Measurements from ENCODE around the gene DNAJA4. TPM values are rescaled to one million over a fixed set of nuclear protein-coding genes. Genes with fewer than 3 reads are reported as not detected.

The DNAJA4 gene
- total RNA-seq, 1 donor from 2014 or later: 70.8 TPM

DNA sequence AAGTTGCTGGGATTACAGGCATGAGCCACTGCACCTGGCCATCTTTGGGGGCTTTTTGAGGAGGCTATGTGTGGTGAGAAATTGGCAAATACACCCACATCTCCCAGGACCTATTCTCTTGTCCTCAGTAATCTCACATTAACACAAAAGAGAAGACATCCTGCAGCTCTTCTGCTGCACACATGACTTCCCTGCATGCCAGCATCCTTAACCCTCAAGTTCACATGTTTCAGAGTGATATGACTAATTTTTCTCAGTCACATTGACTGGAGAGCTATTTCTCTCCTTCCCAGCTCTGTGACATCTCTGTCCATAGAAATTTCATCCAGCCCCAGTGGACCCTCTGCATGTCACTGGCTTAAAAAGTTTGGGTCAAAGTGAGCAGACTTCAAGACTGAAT lies 37.0 kb downstream of the DNAJA4 start:
- H3K4me1 Mint-ChIP-seq (ENCODE audit: low read depth): peaks cover 31% of the 10 kb centered on the region
- H3K36me3 Mint-ChIP-seq (ENCODE audit: low read depth): no peaks in the 10 kb centered on the region
- intact Hi-C loops (cut with micrococcal nuclease): no loop called here
- H3K9me3 Mint-ChIP-seq: no peaks in the 10 kb centered on the region
- H3K27me3 Mint-ChIP-seq (ENCODE audit: insufficient read depth): peaks cover 6% of the 10 kb centered on the region
- DNase-seq (ENCODE audit: low spot score): no peak
- H3K4me3 Mint-ChIP-seq: peak overlapping the region; percentile 19
- no peak overlapping the region for H3K27ac Mint-ChIP-seq

DNA sequence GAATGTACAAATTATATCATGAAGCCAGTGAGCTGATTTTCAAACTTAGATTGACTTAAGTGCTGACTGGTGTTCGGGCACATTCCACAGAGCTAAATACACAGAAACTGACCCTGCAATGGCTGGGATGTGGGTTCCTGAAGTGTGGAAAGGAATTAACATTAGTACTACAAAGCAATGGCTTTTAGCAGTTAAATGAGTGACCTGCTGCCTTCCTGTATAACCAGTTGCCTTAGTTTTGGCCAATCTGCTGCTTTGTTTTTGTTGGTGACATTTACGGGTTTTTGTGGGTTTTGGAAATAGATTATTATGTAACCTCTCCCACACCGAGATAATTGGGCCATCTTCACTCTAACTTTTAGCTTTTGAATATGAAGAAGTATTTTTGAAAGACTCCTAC lies 37.5 kb downstream of the DNAJA4 start:
- intact Hi-C loops (cut with micrococcal nuclease): no loop called here
- Mint-ChIP-seq H3K9me3 (no peaks in the 10 kb centered on the region), H3K4me3 (no peak overlapping the region), H3K36me3 (ENCODE audit: low read depth) (no peaks in the 10 kb centered on the region), H3K4me1 (ENCODE audit: low read depth) (peaks cover 31% of the 10 kb centered on the region), H3K27ac (no peak overlapping the region), H3K27me3 (ENCODE audit: insufficient read depth) (peaks cover 6% of the 10 kb centered on the region)
- no peak for DNase-seq (ENCODE audit: low spot score)

DNA sequence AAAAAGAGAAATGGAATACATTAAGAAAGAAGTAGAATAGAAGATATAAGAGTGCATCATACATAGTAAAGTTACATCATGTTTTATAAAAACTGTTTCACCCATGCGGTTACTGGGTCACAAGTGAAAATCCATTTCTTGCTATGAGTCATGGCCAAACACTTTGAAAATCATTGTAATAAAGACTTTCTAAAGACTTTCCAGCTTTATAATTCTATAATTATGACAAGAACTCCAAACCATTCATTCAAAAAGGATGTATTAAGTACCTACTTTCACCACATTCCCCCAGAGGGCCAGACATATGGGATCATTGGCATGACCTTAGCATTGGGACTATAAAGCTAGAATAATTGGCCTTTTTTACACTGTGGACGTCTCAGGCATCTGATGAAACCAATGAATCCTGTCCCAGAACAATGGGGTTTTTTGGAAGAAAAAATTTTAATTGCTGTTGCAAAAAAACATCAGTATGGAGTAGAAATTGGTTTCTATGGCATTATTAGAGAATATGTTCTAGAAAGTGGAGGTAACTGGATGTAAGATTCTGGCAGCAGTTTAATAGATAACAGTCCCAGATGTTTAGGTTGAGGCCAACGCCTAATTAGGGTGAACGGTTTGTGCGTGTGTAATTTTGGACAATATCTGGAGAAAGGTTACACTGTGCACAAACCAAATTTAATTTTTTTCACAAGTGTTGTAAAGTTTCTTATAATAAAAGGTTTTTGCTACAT lies 38.4 kb downstream of the DNAJA4 start:
- Mint-ChIP-seq H3K9me3 (no peaks in the 10 kb centered on the region), H3K36me3 (ENCODE audit: low read depth) (no peaks in the 10 kb centered on the region), H3K27ac (no peak overlapping the region), H3K4me1 (ENCODE audit: low read depth) (peaks cover 29% of the 10 kb centered on the region), H3K4me3 (no peak overlapping the region), H3K27me3 (ENCODE audit: insufficient read depth) (peaks cover 6% of the 10 kb centered on the region)
- intact Hi-C loops (cut with micrococcal nuclease): no loop called here
- DNase-seq (ENCODE audit: low spot score): no peak

DNA sequence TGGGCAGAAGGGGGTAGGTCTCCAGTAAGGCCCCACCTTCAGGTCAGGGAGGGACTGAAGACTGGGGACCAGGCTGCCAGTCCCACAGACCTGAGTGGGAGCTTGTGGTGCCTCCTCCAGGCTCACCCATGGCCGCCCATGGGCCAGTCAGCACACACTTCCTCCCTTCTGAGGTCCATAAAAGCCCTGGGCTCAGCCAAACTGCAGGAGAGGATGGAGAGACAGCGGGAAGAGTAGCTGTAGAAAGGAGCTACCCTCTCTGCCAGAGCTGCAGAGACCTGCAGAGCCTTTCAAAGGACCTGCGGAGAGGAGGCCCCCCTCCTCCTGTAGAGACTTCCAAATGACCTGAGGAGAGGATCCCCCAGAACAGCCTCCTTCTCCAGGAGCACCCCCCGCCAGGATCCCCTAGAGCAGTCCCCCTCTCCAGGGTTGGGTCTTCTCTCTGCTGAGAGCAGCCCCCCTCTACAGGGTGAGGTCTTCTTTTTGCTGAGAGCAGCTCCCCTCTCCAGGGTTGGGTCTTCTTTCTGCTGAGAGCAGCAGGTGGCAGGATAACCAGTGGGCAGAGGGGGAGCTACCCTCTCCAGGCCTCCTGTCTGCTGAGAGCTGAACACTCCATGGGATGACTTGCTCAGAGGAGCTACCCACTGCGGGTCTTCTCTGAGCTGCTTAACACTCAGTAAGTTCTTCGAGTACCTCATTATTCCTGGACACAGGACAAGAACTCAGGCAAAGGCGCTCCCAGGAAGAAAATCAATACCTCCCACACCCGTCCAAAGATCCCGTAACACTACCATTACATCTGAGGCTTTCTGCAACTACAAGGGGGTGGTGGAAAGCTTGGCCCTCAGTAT lies 40.1 kb downstream of the DNAJA4 start:
- Mint-ChIP-seq H3K4me1 (ENCODE audit: low read depth) (peaks cover 12% of the 10 kb centered on the region), H3K27ac (no peak overlapping the region), H3K27me3 (ENCODE audit: insufficient read depth) (peaks cover 11% of the 10 kb centered on the region), H3K9me3 (no peaks in the 10 kb centered on the region), H3K4me3 (no peak overlapping the region), H3K36me3 (ENCODE audit: low read depth) (no peaks in the 10 kb centered on the region)
- no peak for DNase-seq (ENCODE audit: low spot score)
- intact Hi-C loops (cut with micrococcal nuclease): no loop called here

DNA sequence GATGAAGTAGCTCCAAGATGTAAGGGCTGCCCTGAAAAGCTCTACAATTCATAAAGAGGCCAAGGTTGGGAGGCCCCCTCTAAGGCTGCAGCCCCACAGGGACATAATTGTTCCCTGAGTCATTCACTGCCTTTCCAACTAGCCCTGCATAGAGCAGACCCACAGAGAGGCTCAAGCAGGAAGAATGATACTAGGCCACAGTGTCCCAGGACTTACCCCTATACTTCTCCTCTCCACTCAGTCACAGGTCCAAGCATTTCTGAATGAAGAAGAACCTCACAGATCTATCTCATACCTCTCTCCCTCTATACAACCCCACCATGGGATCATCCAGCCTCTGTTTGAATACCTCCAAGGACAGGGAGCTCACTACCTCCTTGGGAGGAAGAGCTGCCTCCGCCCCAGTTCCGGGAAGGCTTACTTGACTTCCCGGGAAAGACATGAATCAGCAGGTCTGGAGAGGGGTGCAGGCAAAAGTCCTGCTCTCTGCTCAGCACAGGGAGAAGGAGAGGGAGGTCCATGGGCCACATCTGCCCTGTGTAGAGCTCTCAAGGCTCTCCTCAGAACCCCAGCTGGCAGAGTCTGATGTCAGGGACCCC lies 41.9 kb downstream of the DNAJA4 start:
- Mint-ChIP-seq H3K9me3 (no peaks in the 10 kb centered on the region), H3K4me1 (ENCODE audit: low read depth) (peaks cover 7% of the 10 kb centered on the region), H3K4me3 (no peak overlapping the region), H3K36me3 (ENCODE audit: low read depth) (no peaks in the 10 kb centered on the region), H3K27me3 (ENCODE audit: insufficient read depth) (peaks cover 9% of the 10 kb centered on the region), H3K27ac (no peak overlapping the region)
- intact Hi-C loops (cut with micrococcal nuclease): no loop called here
- DNase-seq (ENCODE audit: low spot score): no peak

DNA sequence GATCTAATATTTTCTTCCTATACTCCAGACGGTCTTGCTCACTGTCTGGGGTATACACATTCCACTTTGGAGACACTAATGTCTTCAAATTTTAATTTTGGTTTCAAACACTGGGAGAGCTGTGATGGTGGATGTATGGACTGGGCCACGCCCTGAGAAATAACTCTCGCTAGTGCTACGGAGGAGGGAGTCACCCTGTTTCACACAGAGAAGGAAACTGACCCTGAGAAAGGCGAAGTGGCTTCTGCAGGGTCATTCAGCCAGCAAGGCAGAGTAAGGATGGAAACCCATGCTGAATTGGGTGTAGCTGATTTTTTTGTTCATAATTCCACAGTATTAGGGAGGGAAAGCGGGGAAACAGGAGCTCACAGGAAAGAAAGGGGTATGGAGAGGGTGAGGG lies 43.6 kb downstream of the DNAJA4 start:
- Mint-ChIP-seq H3K27ac (no peak overlapping the region), H3K9me3 (no peaks in the 10 kb centered on the region), H3K36me3 (ENCODE audit: low read depth) (no peaks in the 10 kb centered on the region), H3K4me1 (ENCODE audit: low read depth) (no peaks in the 10 kb centered on the region), H3K4me3 (no peak overlapping the region), H3K27me3 (ENCODE audit: insufficient read depth) (peaks cover 8% of the 10 kb centered on the region)
- no peak for DNase-seq (ENCODE audit: low spot score)
- intact Hi-C loops (cut with micrococcal nuclease): loop anchor here (1.0 kb wide), 1 partner anchor 115 kb away; no protein-coding TSS in a partner anchor

DNA sequence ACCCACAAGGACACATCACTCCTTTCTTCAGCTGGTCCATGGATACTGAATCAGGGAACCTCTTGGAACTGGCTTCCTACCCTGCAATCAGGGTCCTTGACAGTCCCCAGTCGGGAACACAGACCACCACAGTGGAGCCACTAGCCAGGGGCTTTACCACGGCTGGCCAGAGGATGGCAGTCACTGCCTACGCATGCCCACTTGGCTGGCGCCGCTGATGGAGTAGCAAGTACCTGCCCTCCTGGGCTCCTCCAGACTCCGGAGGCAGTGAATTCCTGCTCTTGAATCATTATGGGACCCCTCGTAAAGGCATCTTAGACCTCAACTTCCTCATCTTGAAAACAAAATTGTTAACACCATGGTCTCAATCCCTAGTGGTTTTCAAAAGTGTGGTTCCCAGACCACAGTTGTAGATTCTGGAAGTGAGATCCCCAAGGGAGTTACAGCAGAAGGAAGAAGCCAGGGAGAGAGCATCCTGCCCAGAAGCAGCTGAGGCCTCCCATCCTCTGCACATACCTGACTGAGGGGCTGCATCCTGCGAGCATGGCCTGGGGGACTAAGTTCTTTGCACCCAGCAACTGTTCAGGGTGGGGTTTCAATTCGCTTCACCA lies 44.2 kb downstream of the DNAJA4 start:
- Mint-ChIP-seq H3K9me3 (no peaks in the 10 kb centered on the region), H3K27me3 (ENCODE audit: insufficient read depth) (peaks cover 8% of the 10 kb centered on the region), H3K4me1 (ENCODE audit: low read depth) (no peaks in the 10 kb centered on the region), H3K36me3 (ENCODE audit: low read depth) (no peaks in the 10 kb centered on the region), H3K27ac (no peak overlapping the region), H3K4me3 (no peak overlapping the region)
- DNase-seq (ENCODE audit: low spot score): no peak
- intact Hi-C loops (cut with micrococcal nuclease): loop anchor here (1.0 kb wide), 1 partner anchor 115 kb away; no protein-coding TSS in a partner anchor

DNA sequence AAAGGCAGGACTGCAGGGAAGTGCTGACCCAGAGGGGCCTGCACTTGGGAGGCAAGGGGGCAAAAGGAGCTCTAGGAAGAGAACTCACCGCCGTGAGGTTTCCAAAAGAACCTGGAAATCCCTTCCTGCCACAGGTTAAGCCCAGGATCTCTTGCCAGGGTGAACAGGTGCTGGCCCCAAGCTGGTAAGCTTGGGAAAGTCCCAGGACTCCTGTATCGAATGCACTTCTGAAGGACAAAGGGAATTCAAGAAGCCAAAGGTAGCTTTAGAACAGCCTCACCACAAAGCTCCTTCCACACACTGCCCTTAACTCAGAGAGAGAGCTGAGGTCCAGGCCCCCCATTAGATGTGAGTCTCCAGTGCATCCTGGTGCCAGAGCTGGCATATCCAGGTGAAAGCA lies 46.9 kb downstream of the DNAJA4 start:
- Mint-ChIP-seq H3K4me3 (no peak overlapping the region), H3K9me3 (no peaks in the 10 kb centered on the region), H3K27me3 (ENCODE audit: insufficient read depth) (peaks cover 5% of the 10 kb centered on the region), H3K27ac (no peak overlapping the region), H3K4me1 (ENCODE audit: low read depth) (no peaks in the 10 kb centered on the region), H3K36me3 (ENCODE audit: low read depth) (no peaks in the 10 kb centered on the region)
- no peak for DNase-seq (ENCODE audit: low spot score)
- intact Hi-C loops (cut with micrococcal nuclease): no loop called here

DNA sequence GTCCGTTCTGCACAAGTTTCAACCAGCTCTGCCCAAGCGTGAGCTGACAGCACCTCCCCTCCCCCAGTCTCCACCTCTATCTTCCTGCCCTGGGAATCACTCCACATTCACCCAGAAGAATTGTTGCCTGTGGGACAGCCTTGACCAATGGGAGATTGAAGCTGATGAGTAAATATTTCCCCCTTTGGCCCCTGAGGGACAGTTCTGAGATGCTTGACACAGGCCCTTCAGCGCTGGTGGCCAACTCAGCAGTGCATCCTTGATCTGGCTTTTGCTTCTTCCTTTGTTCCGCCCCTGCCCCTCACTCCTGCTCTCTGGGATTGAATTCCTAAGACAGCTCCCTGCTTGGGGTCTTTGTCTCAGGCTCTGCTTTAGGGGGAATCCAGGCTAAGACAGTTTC lies 48.2 kb downstream of the DNAJA4 start:
- H3K4me3 Mint-ChIP-seq: no peak overlapping the region
- DNase-seq (ENCODE audit: low spot score): no peak
- peaks cover 5% of the 10 kb centered on the region for H3K27me3 Mint-ChIP-seq (ENCODE audit: insufficient read depth)
- intact Hi-C loops (cut with micrococcal nuclease): no loop called here
- H3K27ac Mint-ChIP-seq: no peak overlapping the region
- no peaks in the 10 kb centered on the region for H3K4me1 Mint-ChIP-seq (ENCODE audit: low read depth)
- no peaks in the 10 kb centered on the region for H3K9me3 Mint-ChIP-seq
- no peaks in the 10 kb centered on the region for H3K36me3 Mint-ChIP-seq (ENCODE audit: low read depth)

DNA sequence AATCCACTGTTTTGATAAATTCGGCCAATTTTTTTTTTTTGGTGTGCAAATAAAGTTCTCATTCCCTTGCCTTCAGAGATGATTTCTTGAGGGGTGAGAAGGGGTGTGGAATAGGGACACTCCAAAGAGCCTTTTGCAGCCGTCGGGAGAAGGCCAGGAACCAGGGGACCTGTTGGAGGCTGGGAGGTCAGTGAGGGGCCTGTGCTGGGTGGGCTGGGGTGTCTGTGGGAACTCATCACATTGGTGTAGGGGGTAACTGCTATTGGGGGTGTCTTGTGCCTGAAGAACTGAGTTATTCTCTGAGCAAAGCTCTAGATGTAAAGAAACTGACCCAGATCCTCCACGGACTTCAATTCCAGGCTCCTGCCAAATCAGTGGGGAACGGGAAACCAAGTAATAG lies 48.6 kb downstream of the DNAJA4 start:
- no peak for DNase-seq (ENCODE audit: low spot score)
- H3K4me3 Mint-ChIP-seq: no peak overlapping the region
- intact Hi-C loops (cut with micrococcal nuclease): no loop called here

DNA sequence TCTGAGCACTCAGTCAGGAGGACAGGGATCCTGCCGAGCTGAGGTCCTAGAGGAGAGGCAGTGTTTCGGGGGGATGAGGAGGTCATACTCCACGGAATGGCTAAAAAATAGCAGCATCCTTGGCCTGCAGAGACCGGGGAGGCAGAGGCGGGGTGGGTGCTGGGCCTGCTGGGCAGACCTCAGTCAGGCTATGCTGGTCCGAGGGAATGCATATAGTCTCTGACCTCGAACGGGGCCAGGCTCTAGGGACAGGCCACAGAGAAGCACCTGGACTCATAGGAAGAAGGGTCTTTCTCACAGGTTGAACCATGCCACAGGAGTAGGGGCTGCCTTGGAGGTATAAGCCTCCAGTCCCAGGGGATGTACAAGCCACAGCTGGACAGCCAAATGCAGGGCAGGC lies 49.0 kb downstream of the DNAJA4 start:
- H3K36me3 Mint-ChIP-seq (ENCODE audit: low read depth): no peaks in the 10 kb centered on the region
- no peak overlapping the region for H3K27ac Mint-ChIP-seq
- no peak for DNase-seq (ENCODE audit: low spot score)
- H3K27me3 Mint-ChIP-seq (ENCODE audit: insufficient read depth): peaks cover 4% of the 10 kb centered on the region
- H3K4me1 Mint-ChIP-seq (ENCODE audit: low read depth): no peaks in the 10 kb centered on the region
- intact Hi-C loops (cut with micrococcal nuclease): no loop called here
- H3K4me3 Mint-ChIP-seq: no peak overlapping the region
- H3K9me3 Mint-ChIP-seq: no peaks in the 10 kb centered on the region

More for the DNA sequence above, 48.6 kb downstream of the DNAJA4 start:
- Mint-ChIP-seq H3K36me3 (ENCODE audit: low read depth) (no peaks in the 10 kb centered on the region), H3K27ac (no peak overlapping the region), H3K9me3 (no peaks in the 10 kb centered on the region), H3K27me3 (ENCODE audit: insufficient read depth) (peaks cover 6% of the 10 kb centered on the region), H3K4me1 (ENCODE audit: low read depth) (no peaks in the 10 kb centered on the region)

DNA sequence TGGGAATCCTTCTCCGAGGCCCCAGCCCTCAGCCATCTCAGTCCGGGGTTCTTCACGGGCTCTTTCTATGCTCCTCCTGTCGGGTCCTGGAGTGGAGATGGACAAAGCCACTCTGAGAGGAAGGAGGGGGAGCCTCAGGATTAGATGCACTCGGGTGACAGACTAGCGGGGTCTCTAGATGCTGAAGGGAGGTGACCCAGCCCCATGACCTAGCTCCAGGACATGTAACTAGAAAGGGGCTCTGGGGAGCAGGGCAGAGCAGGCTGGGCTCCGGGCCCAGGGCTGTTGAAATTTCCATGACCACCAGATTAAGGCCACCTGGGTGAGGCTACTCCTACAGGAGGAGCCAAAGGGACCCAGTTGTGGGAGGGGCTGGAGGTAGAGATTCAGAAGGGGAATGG lies 49.8 kb downstream of the DNAJA4 start:
- DNase-seq (ENCODE audit: low spot score): no peak
- Mint-ChIP-seq H3K4me1 (ENCODE audit: low read depth) (no peaks in the 10 kb centered on the region), H3K9me3 (no peaks in the 10 kb centered on the region), H3K27me3 (ENCODE audit: insufficient read depth) (peaks cover 5% of the 10 kb centered on the region), H3K4me3 (no peak overlapping the region), H3K27ac (no peak overlapping the region), H3K36me3 (ENCODE audit: low read depth) (no peaks in the 10 kb centered on the region)
- intact Hi-C loops (cut with micrococcal nuclease): no loop called here
